ENCODE measurements around the gene MINDY4. TPM values are rescaled to one million over a fixed set of nuclear protein-coding genes. Genes with fewer than 3 reads are reported as not detected.

Gene MINDY4
- 28.4 TPM for total RNA-seq (ENCODE audit: insufficient read depth, low replicate concordance)

DNA sequence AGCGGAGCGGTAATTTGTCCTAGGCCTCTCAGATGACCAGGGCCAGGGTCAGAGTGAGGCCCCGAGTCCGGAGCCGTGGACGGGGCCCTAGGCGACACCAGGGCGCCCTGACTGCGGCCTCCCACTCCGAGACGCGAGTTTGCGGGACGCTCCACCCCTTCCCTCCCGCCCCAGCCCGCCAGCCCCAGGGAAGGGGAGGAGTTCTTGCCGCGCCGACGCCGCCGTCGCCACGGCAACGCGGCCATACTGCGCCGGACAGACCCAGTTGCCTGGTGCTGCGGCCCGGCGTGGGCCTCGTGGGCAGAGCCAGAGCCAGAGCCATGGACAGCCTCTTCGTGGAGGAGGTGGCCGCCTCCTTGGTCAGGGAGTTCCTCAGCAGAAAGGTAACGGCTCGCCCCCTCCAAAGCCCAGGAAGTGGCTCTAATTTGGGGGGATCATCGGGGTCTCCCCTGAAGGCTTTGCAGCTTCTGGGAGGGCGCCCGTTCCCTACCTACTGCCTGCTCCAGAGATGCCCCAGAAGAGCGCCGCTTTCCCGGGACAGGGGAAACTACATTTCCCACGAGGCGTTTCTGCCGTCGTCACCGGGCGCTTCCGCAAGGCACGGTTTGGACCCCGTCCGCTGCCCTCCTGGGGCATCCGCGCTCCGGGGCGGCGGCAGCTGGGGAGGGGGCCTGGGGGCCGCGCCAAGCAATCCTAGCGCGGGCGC lies at the start of gene MINDY4:
Gene MINDY4, plus strand, starts transcription at position 244 of the 706 bp plus-strand sequence. Its CDS starts 77 bp downstream, at position 321.
- peak; percentile 87 for DNase-seq (ENCODE audit: low spot score)

DNA sequence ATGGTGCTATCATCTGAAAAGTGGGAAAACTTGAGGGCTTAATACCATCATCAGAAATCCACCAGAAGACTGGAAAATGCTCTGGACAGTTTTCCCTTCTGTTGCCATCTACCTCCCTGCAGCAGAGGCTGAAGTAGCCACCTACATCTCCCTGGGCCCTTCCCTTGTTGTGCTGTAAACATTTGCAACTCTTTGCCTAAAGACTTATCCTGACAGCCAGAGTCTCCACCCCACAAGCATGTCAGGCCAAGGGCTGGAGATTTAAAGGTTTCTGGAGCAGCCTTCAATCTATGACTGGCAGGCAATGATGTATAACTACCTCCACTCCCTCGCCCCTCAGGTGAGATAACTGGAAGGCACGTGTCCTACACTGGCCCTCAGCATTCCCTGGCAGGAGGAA lies 49.0 kb upstream of the MINDY4 start:
- no peak for DNase-seq (ENCODE audit: low spot score)

DNA sequence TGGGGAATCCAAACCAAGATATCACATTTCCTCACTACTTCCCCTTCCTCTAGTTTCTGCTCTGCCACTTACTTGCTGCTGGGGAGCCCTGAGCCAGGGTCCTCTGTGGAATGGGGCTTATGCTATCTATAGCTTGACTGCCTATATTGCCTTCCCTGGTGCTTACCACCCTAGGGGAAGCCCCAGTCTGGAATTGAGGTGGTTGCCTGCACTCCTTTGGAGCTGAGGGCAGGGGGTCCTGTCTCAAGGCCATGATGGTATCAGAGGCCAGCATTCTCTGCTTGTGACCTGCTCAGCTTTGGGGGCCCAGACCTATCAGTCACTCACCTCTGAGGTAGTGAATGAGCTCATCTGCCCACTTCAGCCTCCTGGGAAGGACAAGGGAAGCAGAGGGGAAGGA lies 48.5 kb upstream of the MINDY4 start:
- DNase-seq (ENCODE audit: low spot score): no peak

GRCh38 chr7:30723776-30724175 lies 47.4 kb upstream of the MINDY4 start:
- DNase-seq (ENCODE audit: low spot score): no peak

DNA sequence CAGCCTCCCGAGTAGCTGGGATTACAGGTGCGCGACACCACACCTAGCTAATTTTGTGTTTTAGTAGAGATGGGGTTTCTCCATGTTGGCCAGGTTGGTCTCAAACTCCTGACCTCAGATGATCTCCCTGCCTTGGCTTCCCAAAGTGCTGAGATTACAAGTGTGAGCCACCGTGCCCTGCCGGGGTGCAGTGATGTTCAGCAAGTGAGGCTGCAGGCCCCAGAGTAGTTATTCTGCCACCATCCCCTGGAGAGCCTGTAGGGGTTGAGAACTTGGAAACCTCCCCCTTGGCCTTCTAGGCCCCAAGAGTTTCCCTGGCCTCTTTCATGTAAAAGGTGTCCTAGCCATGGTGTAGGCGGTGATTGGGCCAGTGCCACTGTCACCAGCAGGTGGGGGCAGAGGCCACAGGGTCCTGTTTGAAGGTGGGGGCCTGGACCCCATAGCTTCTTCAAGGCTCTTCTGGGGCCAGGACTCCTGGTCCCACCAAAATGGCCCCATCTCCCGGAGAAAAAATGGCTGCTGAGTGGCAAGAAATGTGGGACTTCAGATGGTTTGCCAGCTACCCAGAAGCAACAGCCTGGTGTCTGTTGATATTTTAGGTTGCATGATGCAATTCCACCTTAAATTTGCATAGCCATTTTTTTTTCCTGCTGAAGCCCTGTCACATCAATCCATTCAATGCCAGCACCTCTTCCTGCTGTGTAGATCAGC lies 44.8 kb upstream of the MINDY4 start:
- no peak for DNase-seq (ENCODE audit: low spot score)

GRCh38 chr7:30727061-30727945 lies 43.9 kb upstream of the MINDY4 start:
- DNase-seq (ENCODE audit: low spot score): peak; percentile 71

DNA sequence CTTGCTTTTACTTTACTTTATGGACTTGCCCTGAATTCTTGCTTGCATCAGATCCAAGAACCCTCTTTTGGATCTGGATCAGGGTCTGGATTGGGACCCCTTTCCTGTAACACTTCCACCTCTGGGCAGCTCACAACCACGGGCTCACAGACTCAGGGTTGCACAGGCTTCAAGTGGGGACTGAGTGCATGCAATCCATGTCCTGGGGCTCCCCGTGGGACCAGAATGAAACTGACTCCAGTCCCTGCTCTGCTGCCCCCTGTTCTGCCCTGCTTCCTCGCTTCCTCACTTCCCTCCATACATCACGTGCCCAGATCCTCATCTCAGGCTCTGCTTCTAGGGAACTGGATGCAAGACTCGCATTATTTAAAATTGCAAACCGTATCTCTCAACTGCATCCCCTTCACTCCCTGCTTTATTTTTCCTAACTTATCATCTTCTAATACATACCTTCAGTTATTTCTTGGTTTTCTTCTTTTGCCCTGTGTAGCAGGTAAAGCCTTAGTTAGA lies 42.6 kb upstream of the MINDY4 start:
- DNase-seq (ENCODE audit: low spot score): no peak

- no peak for DNase-seq (ENCODE audit: low spot score)
Observed at GRCh38 chr7:30729642-30730041, 41.6 kb upstream of the MINDY4 start.

GRCh38 chr7:30730097-30730496 lies 41.1 kb upstream of the MINDY4 start:
- DNase-seq (ENCODE audit: low spot score): no peak

DNA sequence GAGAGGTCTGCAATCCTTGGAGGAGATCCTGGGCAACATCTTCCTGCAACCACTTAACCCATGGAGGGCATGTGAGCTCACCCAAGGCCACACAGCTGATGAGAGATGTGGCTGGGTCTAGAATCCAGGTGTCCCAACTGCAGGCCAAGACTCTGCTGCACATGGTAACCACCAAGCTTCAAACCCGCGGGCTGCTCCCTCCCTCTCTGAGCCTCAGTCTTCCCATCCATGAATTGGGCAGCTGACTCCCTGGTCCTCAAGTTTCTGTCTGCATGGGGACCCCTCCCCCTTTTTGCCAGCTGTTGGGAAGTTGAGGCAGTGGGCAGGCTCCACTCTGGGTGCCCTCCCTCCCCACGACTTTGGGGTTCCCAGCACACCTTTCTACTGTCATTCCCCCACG lies 40.2 kb upstream of the MINDY4 start:
- DNase-seq (ENCODE audit: low spot score): no peak

DNA sequence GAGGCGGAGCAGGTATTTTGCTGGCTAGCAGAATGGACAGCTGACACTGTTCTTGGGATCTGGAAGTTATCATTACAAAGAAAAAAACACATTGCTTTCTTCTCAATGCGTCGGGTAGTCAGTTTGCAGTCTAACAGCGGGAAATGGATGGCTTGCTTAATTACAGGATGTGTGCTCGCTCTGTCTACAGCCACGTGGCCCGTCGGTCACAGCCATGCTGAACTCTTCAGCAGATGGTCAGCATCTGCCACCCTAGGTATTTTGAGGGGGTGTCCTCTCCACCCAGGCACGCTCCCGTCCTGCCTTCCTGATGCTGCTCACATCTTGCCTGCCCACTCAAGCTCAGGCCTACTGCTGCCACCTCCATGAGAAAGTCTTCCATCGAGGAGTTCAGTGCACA lies 39.6 kb upstream of the MINDY4 start:
- DNase-seq (ENCODE audit: low spot score): no peak

- no peak for DNase-seq (ENCODE audit: low spot score)
Observed at GRCh38 chr7:30732606-30733005, 38.6 kb upstream of the MINDY4 start.

DNA sequence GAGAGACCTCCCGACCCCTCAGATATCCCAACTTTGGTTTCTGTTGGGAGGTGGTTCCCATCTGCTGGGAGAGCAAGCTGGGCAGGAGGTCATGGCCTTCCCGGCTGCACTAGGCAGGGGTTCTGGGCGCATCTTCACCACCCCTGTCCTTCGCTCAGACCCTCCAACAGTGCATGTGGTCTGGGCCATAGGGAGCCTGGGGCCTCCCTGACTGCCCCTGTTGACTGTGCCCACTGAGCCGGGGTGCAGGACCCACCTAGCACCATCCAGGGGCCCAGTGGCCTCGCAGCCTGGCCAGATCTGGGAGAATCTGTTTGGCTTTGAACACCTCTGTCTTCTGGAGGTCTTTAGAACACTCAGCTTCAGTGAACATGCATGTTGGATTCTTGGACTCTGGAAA lies 38.0 kb upstream of the MINDY4 start:
- no peak for DNase-seq (ENCODE audit: low spot score)

DNA sequence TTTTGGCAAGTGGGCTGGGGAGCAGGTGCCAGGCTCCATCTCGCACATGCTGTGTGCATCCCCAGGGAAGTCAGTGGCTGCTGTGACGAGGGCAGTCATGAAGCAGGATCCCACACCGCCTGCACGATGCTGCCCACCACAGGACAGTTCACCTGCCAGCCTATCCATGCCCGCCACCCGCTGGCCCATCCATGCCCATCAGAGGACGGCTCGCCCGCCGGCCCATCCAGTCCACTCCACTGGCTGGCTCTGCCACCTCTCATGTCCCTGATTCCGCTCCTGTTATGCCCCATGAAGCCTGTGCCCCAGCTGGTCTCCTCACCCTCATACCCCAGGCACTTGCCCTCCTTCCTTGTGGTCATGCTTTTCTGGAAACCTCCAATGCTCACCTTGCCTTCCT lies 37.5 kb upstream of the MINDY4 start:
- no peak for DNase-seq (ENCODE audit: low spot score)

DNA sequence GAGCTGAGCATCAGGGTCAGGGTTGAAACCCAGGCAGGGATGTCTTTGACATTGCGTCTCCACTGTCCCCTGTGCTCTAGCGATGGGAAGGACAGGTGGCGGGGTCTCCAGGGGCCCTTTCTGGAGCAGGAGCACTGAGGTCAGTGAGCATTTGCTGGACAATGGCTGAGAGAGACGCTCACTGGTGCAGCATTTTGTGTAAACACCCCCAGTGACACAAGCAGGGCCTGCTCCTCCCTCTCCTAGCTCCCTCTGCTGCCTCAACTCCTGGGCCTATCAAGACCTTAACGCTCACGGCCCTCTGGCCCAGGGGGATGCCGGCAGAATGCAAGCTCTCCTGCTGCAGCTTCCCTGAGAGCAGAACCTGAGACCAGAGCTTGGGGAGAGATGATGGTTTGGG lies 36.7 kb upstream of the MINDY4 start:
- DNase-seq (ENCODE audit: low spot score): no peak

DNA sequence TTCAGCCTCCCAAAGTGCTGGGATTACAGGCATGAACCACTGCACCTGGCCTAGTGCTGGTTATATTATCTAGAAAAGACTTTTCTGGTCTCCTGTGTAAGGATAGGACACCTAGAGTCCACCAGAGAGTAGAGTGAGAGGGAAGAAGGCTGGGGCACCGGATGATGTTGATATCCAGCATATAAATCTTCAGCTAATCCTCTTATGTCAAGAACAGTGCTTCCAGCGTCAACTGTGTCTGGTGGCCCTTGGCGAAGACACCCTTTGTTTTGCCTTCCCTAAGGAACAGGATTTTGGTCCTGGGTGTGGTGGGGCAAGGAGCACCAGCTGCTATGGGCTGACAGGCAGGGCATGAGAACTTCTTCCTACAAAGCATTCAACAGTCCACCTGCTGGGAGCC lies 35.6 kb upstream of the MINDY4 start:
- no peak for DNase-seq (ENCODE audit: low spot score)

DNA sequence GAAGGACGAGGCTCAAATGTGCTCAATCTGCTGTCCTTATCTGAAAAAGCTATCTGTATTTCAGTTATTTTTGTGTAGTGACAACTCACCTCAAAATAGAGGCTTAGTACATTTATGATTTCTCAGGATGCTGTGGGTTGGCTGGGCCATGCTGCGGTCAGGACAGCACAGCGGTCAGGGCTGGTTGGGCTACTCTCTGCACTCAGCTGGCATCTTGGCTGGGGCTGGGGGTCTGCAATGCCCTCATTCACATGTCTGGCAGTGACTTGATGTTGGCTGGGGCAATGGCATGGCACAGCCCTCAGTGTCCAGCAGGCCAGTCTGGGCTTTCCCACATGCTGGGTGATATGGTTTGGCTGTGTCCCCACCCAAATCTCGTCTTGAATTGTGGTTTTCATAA lies 34.9 kb upstream of the MINDY4 start:
- no peak for DNase-seq (ENCODE audit: low spot score)

DNA sequence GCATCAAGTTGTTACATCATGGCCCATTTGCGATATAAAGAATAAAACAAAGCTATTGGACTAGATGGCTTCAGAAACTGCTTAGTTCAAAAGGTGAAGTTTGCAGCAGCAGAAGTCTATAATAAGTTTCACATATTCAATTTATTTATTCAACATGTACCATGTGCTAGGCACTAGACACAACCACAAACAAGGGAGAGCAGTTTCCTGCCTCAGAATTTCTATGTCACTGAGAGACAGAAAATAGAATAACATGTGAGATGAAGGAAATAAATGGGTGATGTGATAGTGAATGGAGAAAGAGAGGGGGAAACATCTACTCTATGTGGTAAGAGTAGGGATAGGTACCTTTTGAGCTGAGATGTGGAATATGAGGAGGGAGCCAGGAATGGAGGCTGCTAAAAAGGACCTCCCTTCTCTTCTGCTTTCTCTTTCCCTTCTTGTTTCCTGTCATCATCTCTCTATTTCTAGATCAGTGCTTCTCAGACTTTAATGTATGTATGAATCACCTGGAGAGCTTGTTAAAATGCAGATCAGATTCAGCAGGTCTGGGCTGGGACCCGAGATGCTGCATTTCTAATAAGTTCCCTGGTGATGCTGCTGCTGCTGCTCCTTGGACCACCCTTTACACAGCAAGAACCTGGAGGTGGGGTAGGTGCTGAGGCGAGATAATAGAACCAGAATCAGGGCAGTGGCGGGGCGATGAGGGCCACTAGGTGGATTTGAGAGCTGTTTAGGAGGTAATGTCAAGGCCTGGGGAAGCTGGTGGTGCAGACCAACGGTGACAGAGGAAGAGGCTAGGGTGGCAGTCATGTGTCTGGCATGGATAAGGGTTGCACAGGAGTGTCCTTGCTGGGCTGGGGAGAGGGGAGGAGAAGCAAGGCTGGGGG lies 32.9 kb upstream of the MINDY4 start:
- DNase-seq (ENCODE audit: low spot score): no peak

GRCh38 chr7:30739691-30740090 lies 31.5 kb upstream of the MINDY4 start:
- no peak for DNase-seq (ENCODE audit: low spot score)

DNA sequence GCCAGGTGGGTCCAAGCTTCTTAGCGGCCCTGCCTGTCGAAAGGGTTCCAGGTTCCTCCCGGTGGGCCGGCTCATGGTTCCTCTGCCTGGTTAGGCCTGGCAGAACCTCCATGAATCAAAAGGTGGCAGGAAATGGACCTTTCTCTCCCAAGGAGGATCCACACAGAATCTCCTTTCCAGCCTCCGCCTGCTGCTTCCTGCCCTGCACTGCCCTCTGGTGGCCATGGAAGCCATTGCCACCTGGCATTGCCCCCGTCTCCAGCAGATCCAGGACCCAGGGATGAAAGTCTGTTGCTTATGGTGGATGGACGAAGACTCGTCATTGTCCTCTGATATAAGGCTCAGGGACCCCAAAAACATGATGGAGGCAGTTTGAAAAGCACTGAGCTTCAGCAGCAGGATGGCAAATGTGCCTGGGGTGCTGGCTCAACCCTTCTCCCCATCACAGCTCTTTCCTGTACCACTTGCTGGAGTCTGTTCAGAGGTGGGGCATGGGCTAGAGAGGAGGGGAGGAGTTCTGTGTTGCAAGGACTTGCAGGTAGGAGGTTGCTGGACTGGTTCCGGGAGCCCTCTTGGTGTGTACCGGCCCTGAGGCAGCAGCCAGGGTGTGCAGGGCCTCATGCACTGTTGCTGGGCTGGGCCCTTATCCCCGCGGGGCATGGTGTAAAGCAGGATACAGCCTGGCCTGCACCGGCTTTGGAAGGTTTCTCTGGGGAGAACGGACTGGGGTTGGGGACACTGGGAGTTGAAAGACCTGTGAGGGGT lies 30.6 kb upstream of the MINDY4 start:
- peak; percentile 74 for DNase-seq (ENCODE audit: low spot score)
